ENCODE results near the gene OMG. TPM values are rescaled to one million over a fixed set of nuclear protein-coding genes. Genes with fewer than 3 reads are reported as not detected.

OMG gene
- total RNA-seq (2021; ENCODE audit: unreplicated experiment) (not detected), Bru-seq, nascent RNA (not detected), BruChase-seq, experiment 1, labeled RNA remaining after a 6-hour chase (not detected), BruChase-seq, experiment 2, labeled RNA remaining after a 2-hour chase (not detected)
- 0.05 TPM in 1 of 2 replicates, not detected in the other for polyA plus RNA-seq (2012)
- long read RNA-seq, partial matches to known transcripts = 0 of 1 reads
- long read RNA-seq, other reads (novel, unspliced or antisense) = 1 of 1 reads

- H3K27me3 ChIP-seq (ENCODE audit: insufficient read depth, low read length) = no peaks in the 10 kb centered on the region
- BruUV-seq (replicated peaks) = no TSS peak
- H3K4me3 ChIP-seq (replicated peaks in 1 of 2; ENCODE audit: low read depth in 1 of 2, low read length in 2 of 2) = no peak within 1 kb of the TSS
- ATAC-seq = no peak
- H2AFZ ChIP-seq (ENCODE audit: low read depth, low read length, poor library complexity, severe bottlenecking) = no peak within 1 kb of the TSS
- ChIA-PET RAD21 (ENCODE audit: low non-redundant PET in 1 of 2, low total read pairs in 2 of 2, uncharacterized antibody in 2 of 2, unreplicated experiment in 2 of 2) (no interaction called here), CTCF (no interaction called here), POLR2A (no interaction called here)
- H4K20me1 ChIP-seq (ENCODE audit: insufficient read depth) = no peaks in the 10 kb centered on the region; the same call in 1 of the 2 replicates
- TF ChIP-seq FOSL1 (IDR thresholded peaks at IDR 0.05; ENCODE audit: low read depth) (no peak), ZBTB33 (IDR thresholded peaks at IDR 0.05; ENCODE audit: extremely low read depth, insufficient replicate concordance, low read length) (no peak), EZH2phosphoT487 (IDR thresholded peaks at IDR 0.05; ENCODE audit: borderline replicate concordance) (no peak), POLR2AphosphoS5 (IDR thresholded peaks at IDR 0.05; ENCODE audit: low read depth, low read length) (no peak), EZH2 (IDR thresholded peaks at IDR 0.05) (no peak), JUND (IDR thresholded peaks at IDR 0.05) (no peak), TCF7L2 (IDR thresholded peaks at IDR 0.05; ENCODE audit: borderline replicate concordance, extremely low read depth, insufficient read depth, insufficient read length) (no peak), ZNF274 (IDR thresholded peaks at IDR 0.05; ENCODE audit: low read depth, low read length) (no peak), POLR2A (IDR thresholded peaks at IDR 0.05; ENCODE audit: borderline replicate concordance, extremely low read depth, insufficient read depth, insufficient read length) (no peak), SP1 (IDR thresholded peaks at IDR 0.05; ENCODE audit: low read depth) (no peak), CEBPB (IDR thresholded peaks at IDR 0.05; ENCODE audit: low read depth) (no peak), RAD21 (IDR thresholded peaks at IDR 0.05; ENCODE audit: low read depth) (no peak), ELF1 (IDR thresholded peaks at IDR 0.05; ENCODE audit: borderline replicate concordance, low read depth) (no peak), CTCF (IDR thresholded peaks at IDR 0.05 in 2 of 3, conservative IDR thresholded peaks at IDR 0.05 in 1 of 3; ENCODE audit: borderline replicate concordance in 1 of 3, insufficient read depth in 1 of 3, low read depth in 2 of 3, low read length in 2 of 3) (no peak), MAX (IDR thresholded peaks at IDR 0.05) (no peak), ATF3 (IDR thresholded peaks at IDR 0.05) (no peak), REST (IDR thresholded peaks at IDR 0.05; ENCODE audit: low read depth) (no peak), YY1 (IDR thresholded peaks at IDR 0.05; ENCODE audit: extremely low read depth, insufficient replicate concordance, low read depth, low read length) (no peak), CBX3 (IDR thresholded peaks at IDR 0.05; ENCODE audit: low read depth) (no peak)
- H3K27ac ChIP-seq (ENCODE audit: low read depth, low read length) = no peak within 1 kb of the TSS
- no peaks in the 10 kb centered on the region for H3K4me1 ChIP-seq (ENCODE audit: control insufficient read depth in 1 of 2, insufficient read depth in 2 of 2, low read length in 2 of 2)
- no peak within 1 kb of the TSS for H3K9ac ChIP-seq (ENCODE audit: low read length)
- no peaks in the 10 kb centered on the region for H3K9me2 ChIP-seq (ENCODE audit: insufficient read depth)
- no peaks in the 10 kb centered on the region for H3K36me3 ChIP-seq (ENCODE audit: control insufficient read depth in 1 of 2, insufficient read depth in 2 of 2, low read length in 2 of 2)
- intact Hi-C loops (cut with micrococcal nuclease) = no loop called here
- no peak for DNase-seq (ENCODE audit: low read depth, low spot score)
- H3K9me3 ChIP-seq (ENCODE audit: control insufficient read depth in 1 of 2, insufficient read depth in 1 of 2, low read depth in 1 of 2, low read length in 2 of 2) = no peaks in the 10 kb centered on the region
- no peak within 1 kb of the TSS for H3K4me2 ChIP-seq (ENCODE audit: low read length)
- no peaks in the 10 kb centered on the region for H3K79me2 ChIP-seq (ENCODE audit: insufficient read depth, low read length)
These were observed at the start of gene OMG for GRCh38 chr17:31297090-31297489. OMG (minus strand) TSS chr17:31297239; CDS start chr17:31296331, 908 bp downstream.

Measured in HCT116 (cell line).